22Rv1 (cell line): ENCODE data around the gene LZTS2.

ENCODE experiments used
- ZFX ChIP-seq: fragments of 450-650 bp; IDR thresholded peaks from 2 replicates; pipeline ENCODE4 v1.6.1; 2017; ENCODE audit warnings: antibody characterized with exemption, borderline replicate concordance
- TF ChIP-seq, protein P1 (sequence below): fragments of 450-650 bp; IDR thresholded peaks from 2 replicates; pipeline ENCODE4 v1.5.1; 2017; ENCODE audit warnings: mild to moderate bottlenecking

DNA sequence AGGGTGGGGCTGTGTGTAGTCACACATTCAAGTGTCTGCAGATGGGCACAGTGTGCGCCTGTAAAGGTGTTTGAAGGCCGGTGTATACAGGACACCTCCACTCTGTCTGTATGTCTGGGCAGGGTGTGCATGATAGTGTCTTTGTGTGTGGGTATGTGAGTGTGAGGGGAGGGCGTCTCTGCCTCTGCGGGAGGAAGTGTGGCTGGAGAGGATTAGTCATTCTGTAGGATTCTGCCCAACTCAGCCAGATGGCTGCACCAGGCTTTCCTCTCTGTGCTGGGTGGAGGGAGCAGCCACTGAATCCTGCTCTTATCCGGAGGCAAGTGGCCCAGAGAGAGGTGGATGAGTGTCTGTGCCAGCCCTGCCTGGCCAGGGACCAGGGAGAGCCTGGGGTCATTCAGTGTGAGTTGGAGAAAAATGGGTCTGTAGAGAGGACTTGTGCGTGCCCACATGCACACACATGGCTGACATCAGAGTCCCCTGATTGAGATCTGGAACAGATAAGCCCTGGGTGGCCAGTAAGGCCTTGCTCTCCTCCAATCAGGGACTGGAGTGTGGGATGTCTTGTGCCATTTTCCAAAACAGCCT is 33.1 kb downstream of the LZTS2 start:
- TF ChIP-seq, protein P1, sequence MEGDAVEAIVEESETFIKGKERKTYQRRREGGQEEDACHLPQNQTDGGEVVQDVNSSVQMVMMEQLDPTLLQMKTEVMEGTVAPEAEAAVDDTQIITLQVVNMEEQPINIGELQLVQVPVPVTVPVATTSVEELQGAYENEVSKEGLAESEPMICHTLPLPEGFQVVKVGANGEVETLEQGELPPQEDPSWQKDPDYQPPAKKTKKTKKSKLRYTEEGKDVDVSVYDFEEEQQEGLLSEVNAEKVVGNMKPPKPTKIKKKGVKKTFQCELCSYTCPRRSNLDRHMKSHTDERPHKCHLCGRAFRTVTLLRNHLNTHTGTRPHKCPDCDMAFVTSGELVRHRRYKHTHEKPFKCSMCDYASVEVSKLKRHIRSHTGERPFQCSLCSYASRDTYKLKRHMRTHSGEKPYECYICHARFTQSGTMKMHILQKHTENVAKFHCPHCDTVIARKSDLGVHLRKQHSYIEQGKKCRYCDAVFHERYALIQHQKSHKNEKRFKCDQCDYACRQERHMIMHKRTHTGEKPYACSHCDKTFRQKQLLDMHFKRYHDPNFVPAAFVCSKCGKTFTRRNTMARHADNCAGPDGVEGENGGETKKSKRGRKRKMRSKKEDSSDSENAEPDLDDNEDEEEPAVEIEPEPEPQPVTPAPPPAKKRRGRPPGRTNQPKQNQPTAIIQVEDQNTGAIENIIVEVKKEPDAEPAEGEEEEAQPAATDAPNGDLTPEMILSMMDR, result no peak
- no peak for TF ChIP-seq ZFX
